CD4-positive, alpha-beta T cell treated with Interleukin-12 subunit alpha and Interleukin-12 subunit beta, for 1 hour (primary cell): Measurements from ENCODE around the gene AKAP8.
"Not testable (repeated sequence)": the region's sequence is repeated elsewhere in the genome, so short reads cannot be mapped to it uniquely, and the experiment has no call there.

Source experiments
- DNase-seq: peaks from one replicate; pipeline ENCODE4 v3.0.0-alpha.2; 2020

The AKAP8 gene

DNA sequence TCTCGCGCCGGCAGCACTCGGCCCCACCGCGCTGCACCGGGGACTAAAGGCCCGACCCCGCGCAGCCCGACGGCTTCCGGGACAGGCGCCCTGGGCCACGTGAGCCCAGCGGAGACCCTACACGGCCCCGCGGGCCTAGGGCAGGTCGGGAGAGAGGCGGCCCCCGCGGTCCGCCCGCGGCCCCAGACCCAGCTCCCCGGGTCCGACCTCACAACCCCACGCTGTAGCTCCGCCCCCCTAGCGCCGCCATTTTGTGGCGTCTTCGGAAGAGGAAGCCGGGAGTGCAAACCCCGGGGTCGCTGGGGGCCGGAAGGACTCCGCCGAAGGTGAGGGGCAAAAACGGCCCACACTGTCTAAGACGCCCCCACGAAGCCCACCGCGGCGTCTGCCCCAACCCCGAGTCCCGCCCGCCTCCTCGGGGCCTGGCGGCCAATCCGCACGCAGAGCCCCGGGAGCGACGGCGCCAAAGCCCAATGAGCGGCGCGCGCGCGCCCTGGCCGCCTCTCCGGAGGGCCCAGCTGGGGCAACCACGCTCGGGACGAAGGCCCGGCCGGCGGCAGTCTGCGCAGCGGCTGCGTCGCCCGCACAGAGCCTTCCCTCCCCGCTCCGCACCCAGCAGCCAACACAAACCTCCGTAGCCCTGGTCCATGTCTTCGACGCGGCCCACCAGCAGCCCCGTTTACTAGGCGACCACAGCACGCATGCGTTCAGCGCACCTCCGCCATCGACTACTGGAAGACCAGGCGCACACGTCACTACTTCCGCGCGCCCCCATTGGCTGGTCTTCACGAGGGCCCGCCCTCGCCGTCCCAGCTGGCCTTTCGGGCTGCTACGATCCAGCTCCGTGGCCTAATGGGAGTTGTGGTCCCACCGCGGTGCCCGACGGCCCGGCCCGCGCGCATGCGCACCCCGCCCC lies at the start of gene AKAP8:
Gene AKAP8 (minus strand): TSS at position 705 of the 916 bp plus-strand sequence. CDS start 56 bp downstream, at position 649.
- DNase-seq = peak; percentile 99

DNA sequence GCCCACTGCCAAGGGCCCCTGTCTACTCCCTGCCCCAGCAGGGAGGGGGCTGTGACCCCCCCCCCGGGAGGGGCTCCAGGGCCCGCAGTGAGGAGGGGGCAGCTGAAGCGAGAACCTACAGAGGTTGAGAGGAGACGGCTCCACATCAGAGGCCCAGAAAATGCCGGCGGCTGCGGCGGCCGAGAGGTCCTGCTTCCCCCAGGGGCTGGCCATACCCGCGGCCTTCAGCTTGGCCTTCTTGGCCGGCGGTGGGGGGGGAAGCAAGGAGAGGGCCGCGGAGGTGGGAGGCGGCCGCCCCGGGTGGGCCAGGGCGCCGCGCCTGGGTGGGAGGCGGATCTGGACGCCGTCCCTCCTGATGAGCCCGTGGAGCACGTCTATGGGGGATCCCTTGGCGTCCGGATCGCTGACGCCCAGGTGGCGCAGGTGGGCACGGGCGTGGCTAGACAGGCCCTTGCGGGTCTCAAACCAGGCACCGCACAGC lies 48.4 kb upstream of the AKAP8 start:
- no peak for DNase-seq

DNA sequence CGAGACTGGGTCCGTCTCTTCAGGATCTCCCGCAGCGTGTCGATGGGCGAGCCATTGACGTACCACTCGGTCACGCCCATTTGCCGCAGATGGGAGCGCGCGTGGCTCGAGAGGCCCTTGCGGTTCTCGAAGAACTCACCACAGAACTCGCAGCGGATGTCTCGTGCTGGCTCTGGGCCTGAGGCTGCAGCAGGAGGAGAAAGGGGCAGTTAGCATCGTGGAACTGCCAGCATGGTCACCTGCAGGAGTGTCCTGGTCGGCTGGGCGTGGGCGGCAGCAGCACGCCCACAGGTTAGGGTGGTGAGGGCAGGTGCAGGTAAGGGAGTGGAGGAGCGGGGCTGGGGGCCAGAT lies 47.7 kb upstream of the AKAP8 start:
- no peak for DNase-seq

DNA sequence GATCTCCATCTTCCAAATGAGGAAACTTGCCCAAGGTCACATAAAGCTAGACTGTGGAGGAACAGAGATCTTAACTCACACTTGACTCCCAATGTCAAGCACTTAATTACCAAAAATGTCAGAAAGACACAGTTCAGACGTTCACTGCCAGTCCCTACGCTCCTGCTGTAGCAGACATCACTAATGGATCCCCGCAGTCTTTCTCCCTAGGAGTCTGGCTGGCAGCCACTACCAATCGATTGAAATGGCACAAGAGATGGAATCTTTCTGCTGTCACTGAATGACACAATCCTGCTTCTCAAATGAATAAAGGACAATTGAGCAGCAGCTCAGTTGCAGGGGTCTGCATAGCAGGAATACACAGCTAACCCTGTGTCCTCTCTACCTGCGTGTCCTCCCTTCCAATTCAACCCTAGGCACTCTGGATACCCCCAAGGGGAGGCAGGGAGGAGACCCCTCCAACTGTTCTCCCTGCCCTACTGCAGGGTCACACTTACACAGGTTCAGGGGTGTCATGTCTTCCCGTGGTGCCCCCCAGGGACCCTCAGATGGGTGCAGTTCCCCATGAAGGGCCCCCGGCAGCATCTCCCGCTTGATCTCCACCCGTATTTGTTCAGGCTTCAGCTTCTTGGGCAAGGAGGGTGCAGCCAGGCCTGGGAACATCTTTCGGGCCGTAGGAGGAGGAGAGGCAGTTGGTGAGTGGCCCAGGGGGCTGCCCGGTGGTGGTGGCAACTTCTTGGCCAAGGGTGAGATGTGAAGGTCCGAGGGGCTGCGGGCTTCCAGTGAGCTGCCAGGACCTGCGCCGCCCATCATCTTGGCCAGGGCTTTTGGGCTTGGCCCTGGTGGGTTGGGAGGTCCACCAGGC lies 47.1 kb upstream of the AKAP8 start:
- DNase-seq = no peak

DNA sequence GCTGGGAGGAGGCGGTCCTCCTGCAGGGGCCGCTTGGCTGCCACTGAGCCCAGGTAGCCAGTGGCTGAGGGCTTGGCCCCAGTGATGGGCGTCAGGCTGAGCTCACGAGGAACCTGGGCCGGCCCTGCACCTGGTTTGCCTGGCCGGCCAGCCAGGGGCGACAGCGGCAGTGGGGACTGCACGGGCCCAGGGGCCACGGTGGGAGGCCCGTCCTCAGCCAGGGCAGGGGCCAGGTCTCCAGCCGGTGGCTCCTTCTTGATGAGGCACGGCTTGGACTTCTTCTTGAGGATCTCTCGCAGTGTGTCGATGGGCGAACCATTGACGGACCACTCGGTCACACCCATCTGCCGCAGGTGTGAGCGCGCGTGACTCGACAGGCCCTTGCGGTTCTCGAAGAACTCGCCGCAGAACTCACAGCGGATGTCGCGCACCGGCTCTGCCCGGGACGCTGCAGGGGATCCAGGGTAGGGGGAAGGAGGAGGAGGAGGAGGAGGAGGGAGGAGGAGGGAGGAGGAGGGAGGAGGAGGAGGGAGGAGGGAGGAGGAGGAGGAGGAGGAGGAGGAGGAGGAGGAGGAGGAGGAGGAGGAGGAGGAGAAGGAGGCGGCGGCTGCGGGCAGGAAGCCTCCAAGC lies 45.8 kb upstream of the AKAP8 start:
- DNase-seq = no peak

DNA sequence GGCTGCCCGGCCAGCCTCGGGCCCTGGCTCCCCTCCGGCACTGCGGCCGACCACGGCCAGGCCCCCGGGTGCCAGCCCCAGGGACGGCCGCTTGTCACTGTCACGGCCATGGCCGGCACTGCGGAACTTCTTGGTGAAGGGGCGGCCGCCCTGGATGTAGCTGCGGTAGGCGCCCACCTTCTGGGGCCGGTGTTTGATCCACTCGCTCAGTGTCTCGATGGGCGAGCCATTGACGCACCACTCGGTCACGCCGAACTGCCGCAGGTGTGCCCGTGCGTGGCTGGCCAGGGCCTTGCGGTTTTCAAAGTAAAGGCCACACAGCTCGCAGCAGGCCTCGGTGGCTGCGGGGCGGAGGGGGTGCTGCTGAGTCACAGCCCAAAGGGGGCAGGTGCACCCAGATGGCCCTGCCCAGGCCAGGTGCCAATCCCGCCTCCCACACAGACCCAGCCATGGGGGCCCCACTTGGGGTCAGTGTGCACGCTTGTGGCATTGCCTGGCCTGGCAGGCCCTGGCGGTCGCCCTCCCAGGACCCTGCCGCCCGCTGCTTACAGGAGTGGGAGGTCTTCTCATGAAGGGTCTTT lies 45.2 kb upstream of the AKAP8 start:
- DNase-seq = no peak

DNA sequence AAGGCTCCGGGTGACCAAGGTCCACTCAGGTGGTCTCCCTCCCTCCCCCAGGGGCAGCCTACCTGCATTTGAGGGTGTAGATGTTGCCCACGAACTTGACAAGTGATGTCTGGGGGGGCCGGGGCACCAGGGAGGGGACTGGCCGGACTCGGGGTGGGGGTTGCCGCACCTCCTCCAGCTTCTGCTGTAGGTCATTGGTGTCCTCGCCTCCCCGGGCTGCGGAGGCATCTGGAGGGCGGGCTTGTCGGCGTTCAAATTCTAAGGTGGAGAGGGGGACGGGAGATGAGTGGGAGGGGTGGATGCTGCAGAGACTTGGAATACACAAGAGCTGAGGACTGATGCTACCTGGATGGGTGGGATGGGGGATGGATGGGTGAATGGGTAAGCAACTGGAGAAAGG lies 44.5 kb upstream of the AKAP8 start:
- DNase-seq = no peak

DNA sequence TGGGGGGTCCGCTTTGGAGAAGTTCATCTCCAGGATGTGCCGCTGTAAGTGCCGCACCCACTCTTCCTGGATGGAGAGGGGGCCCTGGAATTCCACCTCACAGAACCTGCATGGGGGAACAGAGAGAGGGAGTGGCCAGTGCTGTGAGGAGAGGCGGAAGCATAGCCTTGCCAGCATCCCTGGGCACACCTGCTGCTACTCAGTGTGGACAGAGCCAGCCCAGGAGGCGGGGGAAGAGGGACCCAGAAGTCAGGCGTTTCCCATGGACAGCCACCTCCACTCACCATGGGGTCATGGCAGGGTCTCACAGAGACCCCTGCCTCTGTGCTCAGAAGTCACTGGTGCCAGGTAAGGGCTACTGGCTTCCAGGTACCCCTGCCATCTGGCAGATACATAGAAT lies 43.5 kb upstream of the AKAP8 start:
- no peak for DNase-seq

DNA sequence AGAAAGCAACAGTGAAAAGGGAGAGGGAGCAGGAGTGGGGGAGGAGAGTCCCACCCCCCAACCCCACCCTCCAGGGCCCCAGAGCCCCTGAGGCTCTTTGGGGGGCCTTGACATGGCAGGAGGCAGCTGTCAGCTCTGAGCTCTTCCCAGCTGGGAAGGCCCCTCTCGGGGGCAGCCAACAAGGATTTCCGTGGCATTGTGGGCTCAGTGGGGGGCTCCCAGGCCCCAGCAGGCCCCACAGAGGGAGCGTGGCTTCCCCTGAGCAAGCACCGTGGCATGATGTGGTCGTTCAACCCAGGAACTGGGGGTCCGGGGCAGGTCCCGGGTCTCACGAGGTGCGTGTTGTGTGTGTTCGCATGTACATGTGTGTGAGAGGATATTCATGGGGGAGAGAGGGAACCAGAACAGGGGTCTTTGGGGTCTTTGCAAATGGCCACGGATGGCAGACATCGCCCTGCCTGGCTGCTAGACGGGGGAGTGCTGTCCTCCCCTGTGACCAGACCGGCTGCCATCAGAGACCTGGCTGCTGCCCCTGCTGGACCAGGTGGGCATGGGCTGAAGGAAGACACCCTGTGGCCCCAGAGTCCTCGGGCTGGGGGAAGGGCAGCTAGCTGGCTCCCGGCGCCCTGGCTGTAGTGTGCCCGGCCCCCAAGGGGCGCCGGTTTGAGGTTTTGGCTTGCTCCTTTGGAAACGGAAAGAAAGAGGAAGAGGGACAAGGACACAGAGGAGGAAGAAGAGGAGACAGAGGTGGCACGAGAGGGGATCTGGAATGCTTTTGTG lies 42.9 kb upstream of the AKAP8 start:
- DNase-seq = no peak

DNA sequence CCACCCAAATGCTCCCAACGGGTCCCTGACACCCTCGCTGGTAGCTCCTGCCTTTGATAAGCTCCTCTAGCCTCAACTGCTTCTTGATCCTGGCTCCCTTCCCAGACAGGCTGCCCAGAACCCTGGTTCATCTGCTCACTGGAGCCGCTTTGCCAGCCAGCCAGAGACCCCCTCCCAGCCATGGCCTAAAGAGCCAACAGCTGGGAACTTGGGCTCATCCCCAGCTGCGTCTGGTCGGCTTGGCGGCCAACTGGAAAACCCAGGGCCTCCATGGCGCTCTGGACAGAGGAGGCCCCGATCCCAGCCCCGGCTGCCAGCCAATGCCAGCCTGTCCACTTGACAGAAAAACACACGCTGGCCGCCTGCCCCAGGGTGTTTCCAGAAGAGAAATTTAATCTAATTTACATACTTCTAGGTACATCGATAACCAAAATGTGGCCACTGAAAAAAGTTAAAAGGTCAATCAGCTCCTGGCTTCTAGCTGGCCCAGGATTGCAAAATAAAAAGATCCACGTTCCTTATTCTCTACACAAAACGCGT lies 42.2 kb upstream of the AKAP8 start:
- no peak for DNase-seq

DNA sequence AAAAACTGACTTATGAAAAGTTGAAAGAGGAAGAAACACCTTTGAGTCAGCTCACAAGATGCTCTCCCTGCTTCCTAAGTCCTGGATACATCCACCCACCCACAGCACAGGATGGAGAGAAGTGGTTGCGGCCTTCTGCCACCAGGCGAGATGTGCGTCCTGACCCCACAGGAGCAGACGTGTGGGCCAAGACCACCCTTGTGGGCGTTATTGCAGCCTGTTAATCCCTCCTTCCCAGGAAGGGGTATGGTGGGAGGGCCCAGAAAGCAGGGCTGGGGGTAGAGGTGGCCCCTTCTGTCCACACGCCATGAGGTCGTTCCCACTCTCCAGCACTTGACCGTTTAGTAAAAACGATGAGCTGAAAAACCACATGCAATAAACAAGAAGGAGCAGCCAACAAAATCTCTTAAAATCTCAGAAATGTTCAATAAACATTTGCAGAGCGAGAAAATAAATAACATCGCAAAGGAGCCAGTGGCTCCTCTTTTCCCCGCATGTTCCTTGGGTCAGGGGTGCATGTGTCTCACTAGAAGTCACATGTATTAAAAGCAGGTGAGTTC lies 41.6 kb upstream of the AKAP8 start:
- DNase-seq = no peak

DNA sequence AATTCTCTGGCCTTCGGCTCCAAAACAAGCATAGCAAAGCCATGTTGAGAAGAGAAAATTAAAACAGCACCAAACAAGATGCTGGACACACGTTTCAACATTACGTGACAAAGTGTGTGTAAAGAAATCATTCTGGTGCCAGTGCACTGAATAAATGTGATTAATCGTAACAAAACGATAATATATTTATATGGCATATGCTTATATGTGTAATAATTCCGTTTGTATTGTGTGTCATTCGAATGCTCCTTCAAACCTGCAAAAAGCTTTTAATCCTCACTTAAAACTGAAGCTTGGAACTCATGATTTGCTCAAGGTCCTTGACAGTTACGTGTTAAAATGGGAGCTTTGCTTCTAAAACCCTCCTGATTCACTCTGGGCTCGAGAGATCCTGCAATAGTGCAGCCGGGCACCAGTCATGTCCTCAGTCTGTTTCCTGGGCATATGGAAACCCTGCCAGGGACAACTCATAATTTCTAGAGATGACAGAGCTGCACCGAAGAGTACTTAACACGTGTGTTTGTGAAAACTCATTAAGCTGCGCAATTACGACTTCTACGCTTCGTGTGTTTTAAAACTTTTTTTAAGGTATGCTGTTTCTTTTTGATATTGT lies 39.9 kb upstream of the AKAP8 start:
- no peak for DNase-seq

DNA sequence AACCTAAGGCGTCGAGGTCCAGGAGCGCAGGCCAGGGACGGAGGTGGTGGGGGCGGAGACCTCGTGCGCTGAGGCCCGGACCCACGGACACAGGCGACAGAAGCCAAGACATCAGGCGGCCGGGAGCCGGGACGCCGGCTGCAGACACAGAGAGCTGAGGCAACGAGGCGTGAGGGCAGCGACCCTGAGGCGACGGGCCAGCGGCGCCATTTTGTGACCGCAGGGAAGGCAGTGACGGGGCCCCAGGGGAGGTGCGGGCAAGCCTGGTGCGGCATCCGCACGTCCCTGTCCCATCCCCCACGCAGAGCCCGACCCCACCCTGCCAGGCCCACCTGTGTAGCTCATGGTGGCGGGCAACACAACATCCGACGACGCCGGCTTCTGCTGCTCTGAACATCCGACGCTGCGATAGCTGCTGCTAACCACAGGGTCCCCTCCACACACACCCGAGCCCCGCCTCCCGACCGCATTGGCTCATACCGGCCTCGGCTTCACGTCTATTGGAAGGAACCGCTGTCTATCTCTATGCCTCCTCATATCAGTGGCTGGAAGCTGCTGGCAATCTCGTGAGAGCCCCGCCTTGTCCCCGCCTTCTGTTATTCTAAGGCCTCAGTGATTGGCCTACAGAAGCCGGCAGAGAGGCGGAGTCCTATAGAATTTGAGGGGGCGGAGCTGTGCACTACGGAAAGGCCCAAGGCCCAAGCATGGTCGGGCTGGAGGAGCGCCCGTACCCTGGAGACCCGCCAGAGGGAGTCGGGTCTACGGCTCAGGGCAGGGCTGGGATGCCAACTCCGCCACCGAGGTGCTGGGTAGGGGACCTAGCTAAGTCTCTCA lies 39.2 kb upstream of the AKAP8 start, which contains the start of gene AKAP8L:
Gene AKAP8L (minus strand): TSS at position 410 of the 834 bp plus-strand sequence. CDS start 65 bp downstream, at position 345.
- DNase-seq = peak; percentile 100

DNA sequence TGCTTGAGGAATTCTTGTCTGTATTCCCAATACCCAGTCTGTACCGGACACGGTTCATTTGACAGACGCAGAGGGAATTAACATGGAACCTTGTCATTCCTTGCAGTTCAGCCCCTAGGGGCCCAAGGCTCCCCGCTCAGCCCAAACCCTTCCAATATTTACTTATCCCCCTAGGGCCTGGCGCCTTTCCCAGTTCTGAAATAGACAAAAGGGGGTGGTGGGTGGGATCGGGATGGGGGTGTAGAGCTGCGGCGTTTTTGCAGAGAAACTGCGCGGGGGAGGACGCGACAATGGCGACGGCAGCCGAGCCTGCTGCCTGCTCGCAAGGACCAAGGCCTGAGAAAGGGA lies 38.6 kb upstream of the AKAP8 start:
- no peak for DNase-seq

DNA sequence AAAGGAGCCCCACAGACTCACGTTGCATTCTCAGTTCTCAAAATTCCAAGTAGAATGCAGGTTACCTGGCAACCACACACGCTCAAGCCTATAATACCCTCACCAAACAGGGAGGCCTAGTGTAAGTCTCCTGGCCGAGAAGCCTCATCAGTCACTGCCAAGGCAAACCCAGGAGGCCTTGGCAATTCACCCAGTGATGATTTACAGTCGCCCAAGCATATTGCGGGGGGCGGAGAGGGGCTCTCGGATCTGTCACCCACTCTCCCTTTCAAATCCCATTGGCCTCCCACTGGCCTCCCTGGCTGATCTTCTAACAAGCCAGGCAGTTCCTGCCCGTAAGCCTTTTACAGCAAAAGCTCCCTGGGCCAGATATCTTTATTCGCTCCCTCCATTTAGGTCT lies 38.1 kb upstream of the AKAP8 start:
- DNase-seq = no peak

DNA sequence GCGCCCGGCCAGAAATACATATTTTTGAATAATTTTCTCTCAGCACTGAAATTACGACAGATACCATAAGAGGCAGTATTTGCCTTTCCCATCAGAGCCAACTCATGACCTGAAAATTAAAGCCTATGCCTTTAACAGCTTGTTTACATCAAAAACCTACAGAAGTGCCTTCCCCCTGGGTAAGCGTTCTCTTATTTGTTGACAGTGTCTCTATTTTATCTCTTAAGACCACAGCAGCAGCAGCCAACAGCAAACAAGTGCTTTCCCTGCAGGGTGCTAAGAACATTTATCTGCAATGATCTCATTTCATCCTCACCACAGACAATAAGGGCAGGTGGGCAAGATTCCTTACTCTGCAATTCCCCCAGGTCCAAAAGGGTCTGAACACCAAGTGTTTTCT lies 33.2 kb upstream of the AKAP8 start:
- DNase-seq = no peak

DNA sequence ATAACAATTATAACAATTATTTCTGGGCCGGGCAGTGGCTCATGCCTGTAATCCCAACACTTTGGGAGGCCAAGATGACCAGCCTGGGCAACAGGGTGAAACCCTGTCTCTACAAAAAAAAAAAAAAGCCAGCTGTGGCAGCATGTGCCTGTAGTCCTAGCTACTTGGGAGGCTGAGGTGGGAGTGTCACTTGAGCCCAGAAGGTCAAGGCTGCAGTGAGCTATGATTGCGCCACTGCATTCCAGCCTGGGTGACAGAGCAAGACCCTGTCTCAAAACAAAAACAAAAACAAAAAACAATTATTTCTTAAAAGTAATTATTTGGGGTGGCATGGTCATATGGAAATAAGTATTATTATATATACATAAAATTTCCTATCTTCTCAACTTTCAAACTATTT lies 31.8 kb upstream of the AKAP8 start:
- not testable (repeated sequence) for DNase-seq

DNA sequence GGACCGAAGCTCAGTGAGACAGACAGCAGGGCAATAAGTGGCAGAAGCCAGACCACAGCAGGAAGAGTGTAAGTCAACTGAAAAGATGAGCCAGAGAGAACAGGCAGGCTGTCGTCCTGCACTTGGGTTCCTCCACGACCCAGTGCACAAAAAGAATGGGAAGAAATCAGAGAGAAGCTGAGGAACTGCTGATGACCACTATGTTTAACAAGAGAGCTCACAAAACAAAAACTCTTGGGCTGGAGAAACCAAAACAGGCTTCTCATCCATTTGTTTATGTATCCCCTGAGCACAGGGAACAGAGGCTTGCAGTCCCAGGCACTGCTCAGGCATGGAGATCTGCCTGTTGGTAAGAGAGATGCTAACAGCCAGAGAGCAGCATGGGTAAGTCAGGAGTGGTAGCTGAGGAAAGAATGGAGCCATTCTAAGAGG lies 25.2 kb upstream of the AKAP8 start:
- DNase-seq = no peak

DNA sequence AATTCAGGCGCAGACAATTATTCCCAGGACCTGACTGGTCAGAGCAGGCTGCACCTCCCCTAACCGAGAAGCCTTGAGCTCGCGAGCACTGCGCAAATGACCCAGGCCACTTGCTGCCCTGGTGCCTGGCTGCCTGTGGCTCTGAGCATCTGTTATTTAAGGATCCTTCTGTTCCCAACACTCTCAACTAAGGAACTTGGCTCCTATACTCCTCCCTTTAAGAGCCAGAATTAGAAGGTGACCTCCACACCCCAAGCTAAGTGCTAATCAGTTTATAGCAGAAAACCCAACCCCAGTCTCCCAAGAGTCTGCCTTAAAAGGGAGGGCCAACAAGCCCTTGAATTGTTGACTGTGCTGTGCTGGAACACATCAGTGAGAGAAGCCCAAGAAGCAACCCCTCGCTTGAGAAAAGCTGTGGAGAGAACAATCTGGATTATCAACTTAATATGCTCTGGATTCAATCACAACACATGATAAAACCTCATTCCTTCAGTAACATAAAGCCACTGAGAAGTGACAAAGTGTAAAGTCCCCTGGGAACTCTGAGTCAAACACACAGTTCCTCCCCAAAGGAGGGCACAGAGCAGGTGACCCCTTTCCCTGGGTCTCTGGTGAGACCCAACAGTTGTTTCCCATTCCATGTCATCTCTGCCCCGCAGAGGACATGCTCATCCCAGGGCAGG lies 24.7 kb upstream of the AKAP8 start:
- DNase-seq = no peak
